Activated naive CD4-positive, alpha-beta T cell treated with anti-CD3 and anti-CD28 coated beads, Interleukin-2, amount 10 ng/mL, durations not matched to agents 7 days and 5 days (primary cell): Measurements from ENCODE around the gene WDFY2.
A peak's percentile ranks its signal among the peaks of the same experiment; 100 is the strongest.

Experiments
- CTCF ChIA-PET: fragments of 350-600 bp; sonication (Branson Sonifier 250); formaldehyde crosslinking; loops from one replicate; lab custom pipeline; 2021; ENCODE audit warnings: antibody characterized with exemption; lab: Charles Lee
- DNase-seq: peaks from one replicate; pipeline ENCODE4 v3.0.0-alpha.2; 2020
- H3K27ac Mint-ChIP-seq: one replicate; pipeline ENCODE4 v1.8.0; 2021; ENCODE audit warnings: mild to moderate bottlenecking, moderate library complexity, mixed read lengths
- H3K27me3 Mint-ChIP-seq: one replicate; pipeline ENCODE4 v1.8.0; 2021; ENCODE audit warnings: mild to moderate bottlenecking, mixed read lengths
- H3K36me3 Mint-ChIP-seq: one replicate; pipeline ENCODE4 v1.8.0; 2021; ENCODE audit warnings: mixed read lengths
- H3K4me1 Mint-ChIP-seq: one replicate; pipeline ENCODE4 v1.8.0; 2021; ENCODE audit warnings: mixed read lengths
- H3K4me3 Mint-ChIP-seq: one replicate; pipeline ENCODE4 v1.8.0; 2021; ENCODE audit warnings: mild to moderate bottlenecking, moderate library complexity, mixed read lengths
- H3K9me3 Mint-ChIP-seq: one replicate; pipeline ENCODE4 v1.8.0; 2021; ENCODE audit warnings: mixed read lengths

The WDFY2 gene

GRCh38 chr13:51796546-51796945 is 212.3 kb downstream of the WDFY2 start:
- Mint-ChIP-seq H3K4me3 (no peak overlapping the region), H3K36me3 (peaks cover 11% of the 10 kb centered on the region), H3K4me1 (peaks cover 24% of the 10 kb centered on the region), H3K27me3 (no peaks in the 10 kb centered on the region), H3K27ac (no peak overlapping the region), H3K9me3 (no peaks in the 10 kb centered on the region)
- CTCF ChIA-PET, result interaction anchor here (1.1 to 5.7 kb wide), 16 partner anchors 10 to 671 kb away, joined by 3 to 65 read pairs (median 9); partner anchors contain the start of gene INTS6
- DNase-seq, result no peak

- no peak overlapping the region for H3K4me3 Mint-ChIP-seq
- CTCF ChIA-PET, result interaction anchor here (0.6 to 5.7 kb wide), 46 partner anchors 9 to 673 kb away, joined by 3 to 65 read pairs (median 5); partner anchors contain the start of gene INTS6
- H3K27ac Mint-ChIP-seq, result no peak overlapping the region
- H3K36me3 Mint-ChIP-seq, result peaks cover 11% of the 10 kb centered on the region
- DNase-seq, result peak; percentile 77
- H3K9me3 Mint-ChIP-seq, result no peaks in the 10 kb centered on the region
- peaks cover 37% of the 10 kb centered on the region for H3K4me1 Mint-ChIP-seq
- H3K27me3 Mint-ChIP-seq, result no peaks in the 10 kb centered on the region
Measured at GRCh38 chr13:51797664-51798488, 213.6 kb downstream of the WDFY2 start.

- Mint-ChIP-seq H3K27me3 (no peaks in the 10 kb centered on the region), H3K4me1 (peaks cover 32% of the 10 kb centered on the region), H3K9me3 (no peaks in the 10 kb centered on the region), H3K27ac (no peak overlapping the region), H3K4me3 (no peak overlapping the region), H3K36me3 (peaks cover 8% of the 10 kb centered on the region)
- CTCF ChIA-PET, result interaction anchor here (0.9 to 5.0 kb wide), 12 partner anchors 10 to 674 kb away, joined by 3 to 61 read pairs (median 5); partner anchors contain the start of gene INTS6
- no peak for DNase-seq
Measured at GRCh38 chr13:51799261-51799660, 215.0 kb downstream of the WDFY2 start.

- Mint-ChIP-seq H3K4me3 (no peak overlapping the region), H3K9me3 (no peaks in the 10 kb centered on the region), H3K4me1 (peaks cover 42% of the 10 kb centered on the region), H3K36me3 (peaks cover 13% of the 10 kb centered on the region), H3K27me3 (no peaks in the 10 kb centered on the region), H3K27ac (no peak overlapping the region)
- CTCF ChIA-PET, result interaction anchor here (1.2 to 5.0 kb wide), 7 partner anchors 13 to 675 kb away, joined by 3 to 45 read pairs (median 6); no protein-coding TSS in a partner anchor
- DNase-seq, result no peak
Measured at GRCh38 chr13:51800486-51800885, 216.2 kb downstream of the WDFY2 start.

- peak overlapping the region; percentile 100 for H3K27ac Mint-ChIP-seq
- DNase-seq, result no peak
- no peaks in the 10 kb centered on the region for H3K27me3 Mint-ChIP-seq
- CTCF ChIA-PET, result interaction anchor here (0.7 to 5.0 kb wide), 5 partner anchors 12 to 676 kb away, joined by 3 to 45 read pairs (median 9); no protein-coding TSS in a partner anchor
- no peak overlapping the region for H3K4me3 Mint-ChIP-seq
- peaks cover 50% of the 10 kb centered on the region for H3K4me1 Mint-ChIP-seq
- H3K36me3 Mint-ChIP-seq, result peaks cover 15% of the 10 kb centered on the region
- no peaks in the 10 kb centered on the region for H3K9me3 Mint-ChIP-seq
Measured at GRCh38 chr13:51801631-51802099, 217.4 kb downstream of the WDFY2 start.

GRCh38 chr13:51802631-51803418 is 218.6 kb downstream of the WDFY2 start:
- peak overlapping the region; percentile 93 for H3K4me3 Mint-ChIP-seq
- no peaks in the 10 kb centered on the region for H3K27me3 Mint-ChIP-seq
- H3K9me3 Mint-ChIP-seq, result no peaks in the 10 kb centered on the region
- CTCF ChIA-PET, result interaction anchor here (0.6 to 2.7 kb wide), 5 partner anchors 11 to 677 kb away, joined by 3 to 11 read pairs (median 4); no protein-coding TSS in a partner anchor
- peaks cover 13% of the 10 kb centered on the region for H3K36me3 Mint-ChIP-seq
- peaks cover 47% of the 10 kb centered on the region for H3K4me1 Mint-ChIP-seq
- peak overlapping the region; percentile 100 for H3K27ac Mint-ChIP-seq
- no peak for DNase-seq

GRCh38 chr13:51803422-51804294 is 219.4 kb downstream of the WDFY2 start, which contains the start of gene DHRS12:
DHRS12 (minus strand) TSS chr13:51804163; CDS start chr13:51799659, 4,504 bp downstream.
- DNase-seq, result peak; percentile 91
- peaks cover 11% of the 10 kb centered on the region for H3K36me3 Mint-ChIP-seq
- H3K27me3 Mint-ChIP-seq, result no peaks in the 10 kb centered on the region
- no peaks in the 10 kb centered on the region for H3K9me3 Mint-ChIP-seq
- H3K27ac Mint-ChIP-seq, result peak within 1 kb of the TSS; percentile 100
- CTCF ChIA-PET, result interaction anchor here (0.6 to 2.1 kb wide), 4 partner anchors 10 to 30 kb away, joined by 3 to 10 read pairs (median 4); no protein-coding TSS in a partner anchor
- peak within 1 kb of the TSS; percentile 93 for H3K4me3 Mint-ChIP-seq
- H3K4me1 Mint-ChIP-seq, result peaks cover 46% of the 10 kb centered on the region

GRCh38 chr13:51804295-51805172 is 220.3 kb downstream of the WDFY2 start:
- peaks cover 46% of the 10 kb centered on the region for H3K4me1 Mint-ChIP-seq
- H3K27me3 Mint-ChIP-seq, result no peaks in the 10 kb centered on the region
- peaks cover 15% of the 10 kb centered on the region for H3K36me3 Mint-ChIP-seq
- CTCF ChIA-PET, result interaction anchor here (1.0 to 3.4 kb wide), 2 partner anchors 10 to 29 kb away, joined by 3 to 31 read pairs; no protein-coding TSS in a partner anchor
- H3K4me3 Mint-ChIP-seq, result peak overlapping the region; percentile 93
- H3K9me3 Mint-ChIP-seq, result no peaks in the 10 kb centered on the region
- peak overlapping the region; percentile 94 for H3K27ac Mint-ChIP-seq
- no peak for DNase-seq

- no peaks in the 10 kb centered on the region for H3K9me3 Mint-ChIP-seq
- H3K27me3 Mint-ChIP-seq, result no peaks in the 10 kb centered on the region
- peaks cover 17% of the 10 kb centered on the region for H3K36me3 Mint-ChIP-seq
- no peak for DNase-seq
- CTCF ChIA-PET, result interaction anchor here (0.7 to 3.4 kb wide), 3 partner anchors 10 to 28 kb away, joined by 3 to 31 read pairs (median 3); no protein-coding TSS in a partner anchor
- peaks cover 46% of the 10 kb centered on the region for H3K4me1 Mint-ChIP-seq
- peak overlapping the region; percentile 94 for H3K27ac Mint-ChIP-seq
- H3K4me3 Mint-ChIP-seq, result peak overlapping the region; percentile 93
Measured at GRCh38 chr13:51805313-51805712, 221.1 kb downstream of the WDFY2 start.

GRCh38 chr13:51805925-51806324 is 221.7 kb downstream of the WDFY2 start:
- Mint-ChIP-seq H3K9me3 (no peaks in the 10 kb centered on the region), H3K27ac (no peak overlapping the region), H3K4me1 (peaks cover 46% of the 10 kb centered on the region), H3K4me3 (no peak overlapping the region), H3K36me3 (peaks cover 17% of the 10 kb centered on the region), H3K27me3 (no peaks in the 10 kb centered on the region)
- CTCF ChIA-PET, result interaction anchor here (0.6 to 3.4 kb wide), 5 partner anchors 8 to 161 kb away, joined by 3 to 31 read pairs (median 4); no protein-coding TSS in a partner anchor
- no peak for DNase-seq

GRCh38 chr13:51806566-51806965 is 222.3 kb downstream of the WDFY2 start:
- H3K4me3 Mint-ChIP-seq, result no peak overlapping the region
- CTCF ChIA-PET, result interaction anchor here (1.1 to 3.4 kb wide), 3 partner anchors 8 to 25 kb away, joined by 4 to 31 read pairs (median 6); no protein-coding TSS in a partner anchor

GRCh38 chr13:51807041-51807440 is 222.8 kb downstream of the WDFY2 start:
- Mint-ChIP-seq H3K9me3 (no peaks in the 10 kb centered on the region), H3K27ac (no peak overlapping the region), H3K36me3 (peaks cover 20% of the 10 kb centered on the region), H3K4me1 (peaks cover 43% of the 10 kb centered on the region), H3K4me3 (no peak overlapping the region), H3K27me3 (no peaks in the 10 kb centered on the region)
- CTCF ChIA-PET, result interaction anchor here (1.1 to 3.4 kb wide), 3 partner anchors 8 to 25 kb away, joined by 4 to 31 read pairs (median 6); no protein-coding TSS in a partner anchor
- no peak for DNase-seq

More at GRCh38 chr13:51806566-51806965, 222.3 kb downstream of the WDFY2 start:
- no peak for DNase-seq
- Mint-ChIP-seq H3K9me3 (no peaks in the 10 kb centered on the region), H3K27me3 (no peaks in the 10 kb centered on the region), H3K36me3 (peaks cover 19% of the 10 kb centered on the region), H3K4me1 (peaks cover 45% of the 10 kb centered on the region), H3K27ac (no peak overlapping the region)
